HG02571 (cell line): Measurements from ENCODE around the gene ATP1A1.

Experiments
- ATAC-seq: cut with Tn5 transposase; IDR thresholded peaks from one replicate; pipeline ENCODE4 v1.9.1; 2021; ENCODE audit warnings: mild to moderate bottlenecking, moderate library complexity; ENCODE audit not compliant: unreplicated experiment

ATP1A1 gene

GRCh38 chr1:116389013-116389412, 16.0 kb downstream of the ATP1A1 start:
- ATAC-seq: no peak

GRCh38 chr1:116389686-116390085, 16.6 kb downstream of the ATP1A1 start:
- no peak for ATAC-seq

GRCh38 chr1:116390195-116390594, 17.2 kb downstream of the ATP1A1 start:
- ATAC-seq: no peak

DNA sequence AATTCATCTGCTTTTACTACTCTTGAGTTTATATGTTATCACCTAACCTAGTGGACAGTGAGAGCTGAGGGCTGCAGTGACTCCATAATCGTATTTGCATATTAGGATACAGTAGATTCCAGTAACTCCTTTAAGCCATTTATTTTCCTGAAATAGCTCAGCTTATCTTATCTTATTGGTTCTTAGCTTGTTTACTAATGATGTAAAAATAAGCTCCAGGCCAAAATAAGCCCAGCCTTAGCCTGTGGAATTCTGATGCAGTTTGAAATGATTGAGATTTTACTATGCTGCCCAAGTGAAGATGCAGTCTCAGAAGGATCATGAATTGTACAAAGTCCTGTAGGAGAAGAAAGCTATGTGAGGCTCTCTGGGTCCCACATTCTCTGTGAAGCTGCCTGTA, 18.1 kb downstream of the ATP1A1 start:
- ATAC-seq: no peak

- no peak for ATAC-seq
These were observed 19.8 kb downstream of the ATP1A1 start for GRCh38 chr1:116392717-116393404.

GRCh38 chr1:116393792-116394191, 20.7 kb downstream of the ATP1A1 start:
- ATAC-seq: no peak

- no peak for ATAC-seq
These were observed 21.2 kb downstream of the ATP1A1 start for GRCh38 chr1:116394270-116394669.

DNA sequence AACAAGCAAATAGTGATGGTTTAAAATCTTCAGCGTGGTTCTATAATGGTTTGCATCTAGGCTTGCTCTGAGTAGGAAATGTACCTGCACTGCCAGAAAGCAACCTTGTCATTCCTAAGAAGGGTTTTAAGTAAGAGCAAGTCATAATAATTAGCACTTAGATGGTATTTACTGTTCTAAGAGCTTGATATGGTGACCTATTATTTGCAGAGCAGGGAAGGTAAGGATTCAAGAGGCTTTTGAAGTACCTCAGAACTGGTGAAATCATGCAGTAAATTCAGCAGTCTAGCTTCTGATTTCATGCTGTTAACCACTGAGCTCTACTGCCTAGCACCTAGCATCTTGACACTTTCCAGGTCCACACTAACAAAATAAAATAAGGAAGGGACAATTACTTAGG, 23.7 kb downstream of the ATP1A1 start:
- ATAC-seq: no peak

GRCh38 chr1:116397728-116398127, 24.7 kb downstream of the ATP1A1 start:
- ATAC-seq: no peak

DNA sequence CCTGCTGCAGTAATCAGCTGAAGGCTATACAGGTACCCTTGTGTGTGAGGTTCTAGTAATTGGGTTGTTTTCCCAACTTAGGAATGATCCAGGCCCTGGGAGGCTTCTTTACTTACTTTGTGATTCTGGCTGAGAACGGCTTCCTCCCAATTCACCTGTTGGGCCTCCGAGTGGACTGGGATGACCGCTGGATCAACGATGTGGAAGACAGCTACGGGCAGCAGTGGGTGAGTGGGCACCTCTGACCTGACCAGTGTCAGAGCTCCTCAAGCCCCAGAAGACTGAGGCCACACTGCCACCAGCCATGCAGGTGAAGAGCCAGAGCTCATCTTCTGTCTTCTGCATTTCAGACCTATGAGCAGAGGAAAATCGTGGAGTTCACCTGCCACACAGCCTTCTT, 27.7 kb downstream of the ATP1A1 start:
- no peak for ATAC-seq

GRCh38 chr1:116401646-116402176, 28.7 kb downstream of the ATP1A1 start:
- no peak for ATAC-seq

- no peak for ATAC-seq
These were observed 29.3 kb downstream of the ATP1A1 start for GRCh38 chr1:116402333-116402732.

DNA sequence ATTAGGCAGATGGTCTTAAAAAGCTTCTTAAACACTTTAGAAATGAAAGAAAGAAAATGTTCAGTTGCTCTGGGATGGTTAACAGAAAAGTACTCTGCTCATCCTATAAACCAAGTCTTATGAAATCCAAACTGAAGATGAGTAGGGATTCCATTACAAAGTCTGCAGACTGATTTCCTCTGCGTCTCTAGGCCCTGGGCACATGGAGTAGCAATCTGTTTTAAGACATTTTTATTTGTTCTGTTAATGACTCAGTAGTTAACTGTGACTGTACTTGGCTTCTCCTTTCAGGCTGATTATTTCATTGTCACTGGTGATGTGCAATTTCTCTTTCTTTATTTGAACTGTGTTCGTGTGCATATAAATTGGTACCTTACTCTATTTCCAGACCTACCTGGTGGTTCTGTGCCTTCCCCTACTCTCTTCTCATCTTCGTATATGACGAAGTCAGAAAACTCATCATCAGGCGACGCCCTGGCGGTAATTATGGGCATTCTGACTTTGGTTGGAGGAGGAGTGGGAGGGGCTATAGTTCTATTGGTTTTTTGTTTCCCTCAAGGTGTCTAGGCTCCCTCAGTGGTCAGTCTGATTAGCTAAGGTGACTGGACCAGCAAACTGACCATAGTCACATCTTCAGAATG, 30.6 kb downstream of the ATP1A1 start:
- no peak for ATAC-seq

DNA sequence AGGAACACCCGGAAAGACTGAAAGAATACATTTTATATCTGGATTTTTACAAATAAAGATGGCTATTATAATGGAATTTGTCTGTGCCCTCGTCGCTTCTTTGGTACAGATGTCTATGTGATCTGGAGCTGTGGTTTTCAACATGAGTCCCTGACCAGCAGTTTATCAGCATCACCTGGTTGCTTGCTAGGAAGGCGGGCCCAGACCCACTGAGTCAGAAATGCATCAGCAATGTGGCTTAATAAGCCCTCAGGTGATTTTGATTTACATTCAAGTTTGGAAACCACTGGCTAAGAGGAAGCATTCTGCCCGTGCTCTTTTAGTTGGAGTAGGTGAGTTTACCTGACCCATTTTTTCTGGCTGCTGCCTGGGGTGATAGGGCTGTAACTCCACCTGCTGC, 31.7 kb downstream of the ATP1A1 start:
- ATAC-seq: no peak

DNA sequence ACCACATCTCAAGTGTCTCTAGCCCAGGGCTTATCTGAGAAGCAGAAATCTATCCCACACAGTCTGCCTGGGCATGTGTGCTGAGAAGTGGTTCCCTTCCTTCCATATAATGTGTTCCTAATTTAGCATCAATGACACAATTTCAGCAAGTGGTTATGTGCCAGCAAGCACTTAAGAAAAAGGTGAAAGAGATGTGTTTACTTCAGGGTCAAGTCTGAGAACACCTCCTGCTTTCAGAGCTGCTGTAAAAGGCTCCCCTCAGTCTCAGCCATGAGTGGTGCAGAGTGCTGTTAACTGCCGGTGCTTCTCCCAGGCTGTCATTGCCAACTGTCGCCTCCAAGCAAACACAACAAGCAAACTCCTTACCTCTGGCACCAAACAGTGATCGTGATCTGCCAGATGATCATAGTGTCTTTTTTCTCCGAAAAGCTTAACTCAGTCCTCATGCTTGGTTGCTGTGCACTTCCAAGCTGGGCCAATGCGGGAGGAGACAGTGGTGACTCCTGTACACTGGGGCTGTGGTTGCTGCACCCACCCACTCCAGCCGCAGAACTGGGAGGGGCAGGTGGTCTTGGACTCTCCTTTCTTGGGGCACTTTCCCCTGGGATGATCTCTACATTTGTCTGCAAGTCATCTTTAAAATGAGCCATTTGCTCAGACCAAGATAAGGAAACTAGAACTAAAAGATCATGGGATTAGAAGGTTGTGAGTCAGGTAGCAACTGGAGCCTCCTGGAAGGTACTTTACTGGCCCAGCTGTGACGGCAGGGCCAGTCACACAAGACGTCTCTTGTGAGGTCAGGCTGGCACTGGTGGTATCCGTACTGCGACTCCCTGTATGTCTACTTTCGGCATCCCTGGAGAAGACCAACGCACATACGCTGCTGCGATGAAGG, 32.4 kb downstream of the ATP1A1 start:
- no peak for ATAC-seq

DNA sequence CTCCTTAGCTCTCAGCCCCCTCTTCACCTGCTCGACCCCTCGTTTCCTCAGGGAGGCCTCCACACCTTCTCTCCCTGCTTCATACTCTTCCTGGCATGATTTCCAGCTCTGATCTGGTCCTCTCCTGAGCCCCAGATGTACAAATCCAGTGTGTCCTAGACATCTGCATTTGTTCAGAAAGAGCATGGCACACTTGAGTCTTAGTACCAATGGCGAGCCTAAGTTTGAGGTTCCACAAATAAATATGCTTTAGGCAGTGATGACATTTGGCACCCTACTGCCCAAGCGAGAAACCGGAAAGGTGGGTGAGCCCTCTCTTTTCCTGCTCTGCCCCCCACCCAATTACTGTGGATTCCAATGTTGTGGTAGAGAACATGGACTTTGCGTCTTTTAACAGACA, 34.0 kb downstream of the ATP1A1 start:
- ATAC-seq: no peak

- ATAC-seq: no peak
These were observed 35.1 kb downstream of the ATP1A1 start for GRCh38 chr1:116408193-116408592.

DNA sequence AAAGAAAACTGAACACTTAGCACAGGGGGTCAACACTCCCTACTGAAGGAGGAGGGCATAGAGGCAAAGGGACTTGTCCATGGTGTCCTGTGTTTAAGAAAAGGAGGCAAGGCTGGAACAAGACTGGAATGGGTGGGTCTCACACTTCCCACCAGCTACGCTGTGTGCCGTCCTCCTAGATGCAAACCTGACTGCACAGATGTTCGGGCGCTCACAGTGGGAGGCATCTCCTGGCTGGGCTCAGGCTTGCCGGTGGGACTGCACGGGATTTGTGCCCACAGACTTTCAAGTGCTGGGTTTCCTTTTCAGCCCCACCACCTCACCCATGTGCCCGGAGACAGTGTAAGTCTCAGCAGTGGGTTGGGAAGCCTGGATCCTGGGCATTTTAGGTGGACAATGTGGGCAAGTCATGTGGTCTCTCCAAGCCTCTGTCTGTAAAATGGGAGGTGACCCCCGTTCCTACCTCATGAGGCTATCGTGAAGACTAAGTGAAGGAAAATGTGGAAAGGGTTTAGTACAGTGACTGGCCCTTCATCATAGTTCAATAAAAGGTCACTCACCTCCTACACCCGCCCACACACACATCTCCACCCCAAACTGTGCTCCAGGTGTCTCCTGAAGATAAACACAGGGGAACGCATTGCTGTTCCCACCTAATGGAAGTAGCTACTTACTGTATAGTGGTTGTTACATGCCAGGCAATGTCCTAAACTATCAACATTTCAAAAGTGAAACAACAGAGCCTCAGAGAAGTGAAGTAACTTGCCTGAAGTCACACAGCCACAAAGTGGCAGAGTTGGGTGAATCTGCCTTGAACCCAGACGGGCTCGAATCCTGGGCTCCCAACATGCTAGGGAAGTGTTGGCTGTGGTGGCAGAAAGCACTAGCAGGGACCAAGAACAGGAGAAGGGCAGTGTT, 36.0 kb downstream of the ATP1A1 start:
- ATAC-seq: no peak

DNA sequence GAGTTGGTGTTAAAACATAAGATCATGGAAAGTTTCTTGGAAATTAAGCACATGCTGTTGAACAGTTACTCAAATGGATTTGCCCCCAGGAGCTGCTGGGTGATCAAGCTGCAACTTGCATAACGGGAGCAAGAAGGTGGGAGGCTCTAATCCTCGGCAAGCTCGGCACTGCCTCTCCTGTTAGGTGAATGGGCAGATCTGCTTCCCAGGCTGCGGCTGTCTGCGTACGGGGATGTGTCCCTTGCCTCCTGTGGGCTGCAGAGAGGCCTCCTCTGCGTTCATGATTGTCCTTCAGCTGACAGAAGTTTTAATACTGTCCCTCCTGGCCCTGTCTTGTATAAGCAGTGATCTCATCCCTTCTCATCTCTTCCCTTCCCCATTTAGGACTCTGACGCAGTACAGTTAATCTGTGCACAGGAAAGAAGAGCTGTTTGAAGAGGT, 36.7 kb downstream of the ATP1A1 start:
- ATAC-seq: no peak

GRCh38 chr1:116411784-116412479, 38.9 kb downstream of the ATP1A1 start:
- no peak for ATAC-seq
